ENCODE data around the gene SHISAL2A. TPM values are rescaled to one million over a fixed set of nuclear protein-coding genes. Genes with fewer than 3 reads are reported as not detected.
A peak's percentile ranks its signal among the peaks of the same experiment; 100 is the strongest.

The SHISAL2A gene
- polyA plus RNA-seq, 4 donors, result 0.35 to 0.45 TPM; not detected in 2

DNA sequence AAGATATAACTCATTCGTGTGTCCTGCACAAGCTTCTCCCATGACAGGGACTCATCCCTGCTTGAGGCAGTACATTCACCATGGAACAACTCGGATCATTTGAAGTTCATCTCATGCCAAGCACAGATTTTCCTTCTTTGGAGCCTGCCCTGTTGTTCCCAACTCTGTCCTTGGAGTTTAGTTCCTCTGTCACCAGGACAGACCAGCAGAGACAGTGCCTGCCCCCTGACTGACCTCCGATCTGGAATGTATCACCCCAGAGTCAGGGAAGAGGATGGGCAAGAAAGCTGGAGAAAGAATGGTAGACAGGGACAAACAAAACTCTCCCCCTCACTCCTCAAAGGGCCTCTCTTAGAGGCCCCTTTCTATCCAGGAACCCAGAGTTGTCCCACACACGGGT, 5.0 kb downstream of the SHISAL2A start:
- WGBS, 3 donors, result 76 to 84% (median 77%) methylated on average over 4 of the region's 4 CpGs
- H3K4me3 ChIP-seq (ENCODE audit: low read depth in 1 of 3, low read length in 3 of 3), result no peak overlapping the region
- H3K27me3 ChIP-seq (ENCODE audit: control insufficient read depth in 3 of 3, insufficient read depth in 3 of 3, low read length in 3 of 3), result peaks cover 0 to 17% (median 0%) of the 10 kb centered on the region in 3 donors
- DNase-seq (no peak), FAIRE-seq (no peak)
- no peaks in the 10 kb centered on the region for H3K4me1 ChIP-seq (ENCODE audit: control insufficient read depth in 3 of 3, insufficient read depth in 2 of 3, low read depth in 1 of 3, low read length in 2 of 3)
- H3K9me3 ChIP-seq (ENCODE audit: control insufficient read depth in 2 of 2, insufficient read depth in 1 of 2, low read depth in 1 of 2, low read length in 1 of 2), result peaks cover 0 to 15% of the 10 kb centered on the region in 2 donors
- H3K36me3 ChIP-seq (ENCODE audit: control insufficient read depth in 3 of 3, insufficient read depth in 2 of 3, low read depth in 1 of 3, low read length in 3 of 3), result no peaks in the 10 kb centered on the region
- H3K27ac ChIP-seq (ENCODE audit: low read depth in 1 of 3, low read length in 2 of 3), result peak overlapping the region in 1 of 3 donors; percentile 94

DNA sequence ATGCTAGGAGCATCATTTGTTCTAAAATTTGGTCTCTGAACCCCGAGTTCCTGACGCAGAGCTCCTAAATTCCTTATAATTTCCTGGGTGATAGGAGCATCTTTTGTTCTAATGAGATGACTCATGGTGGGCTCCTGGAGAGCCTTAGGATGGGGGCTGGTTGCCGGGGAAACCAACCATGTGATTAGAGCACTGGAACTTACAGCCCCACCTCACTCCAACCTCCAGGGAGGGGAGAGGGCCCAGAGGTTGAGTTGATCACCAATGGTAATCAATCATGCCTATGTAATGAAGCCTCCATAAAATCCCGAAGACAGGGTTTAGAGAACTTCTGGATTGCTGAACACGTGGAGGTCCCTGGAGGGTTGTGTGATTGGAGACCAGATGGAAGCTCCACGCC, 7.7 kb downstream of the SHISAL2A start:
- no peaks in the 10 kb centered on the region for H3K4me1 ChIP-seq (ENCODE audit: control insufficient read depth in 3 of 3, insufficient read depth in 2 of 3, low read depth in 1 of 3, low read length in 2 of 3)
- no peaks in the 10 kb centered on the region for H3K27me3 ChIP-seq (ENCODE audit: control insufficient read depth in 3 of 3, insufficient read depth in 3 of 3, low read length in 3 of 3)
- H3K27ac ChIP-seq (ENCODE audit: low read depth in 1 of 3, low read length in 2 of 3), result no peak overlapping the region
- H3K4me3 ChIP-seq (ENCODE audit: low read depth in 1 of 3, low read length in 3 of 3), result no peak overlapping the region
- no peak for FAIRE-seq
- H3K9me3 ChIP-seq (ENCODE audit: control insufficient read depth in 2 of 2, insufficient read depth in 1 of 2, low read depth in 1 of 2, low read length in 1 of 2), result no peaks in the 10 kb centered on the region
- WGBS, 3 donors, result 86 to 96% (median 90%) methylated on average over 6 of the region's 6 CpGs
- H3K36me3 ChIP-seq (ENCODE audit: control insufficient read depth in 3 of 3, insufficient read depth in 2 of 3, low read depth in 1 of 3, low read length in 3 of 3), result no peaks in the 10 kb centered on the region
- no peak for DNase-seq

DNA sequence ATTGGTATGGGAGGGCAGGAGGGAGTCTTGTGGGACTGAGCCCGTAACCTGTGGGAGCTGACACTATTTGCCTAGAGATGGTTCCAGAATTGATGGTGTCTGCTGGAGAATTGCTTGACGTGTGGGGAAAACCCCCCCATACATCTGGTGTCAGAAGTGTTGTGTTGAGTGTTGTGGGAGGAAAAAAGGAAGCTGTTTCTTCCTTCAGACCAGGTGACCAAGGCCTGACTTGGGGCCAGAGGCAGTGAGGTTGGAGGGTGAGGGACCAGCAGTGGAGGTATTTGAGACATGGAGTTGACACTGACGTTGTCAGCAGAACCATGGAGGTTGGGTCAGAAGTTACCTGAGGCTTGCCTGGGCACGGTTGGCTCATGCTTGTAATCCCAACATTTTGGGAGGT, 8.3 kb downstream of the SHISAL2A start:
- WGBS, 3 donors, result 87 to 89% (median 87%) methylated on average over 4 of the region's 4 CpGs
- FAIRE-seq (no peak), DNase-seq (no peak)
- H3K27me3 ChIP-seq (ENCODE audit: control insufficient read depth in 3 of 3, insufficient read depth in 3 of 3, low read length in 3 of 3), result no peaks in the 10 kb centered on the region
- H3K4me3 ChIP-seq (ENCODE audit: low read depth in 1 of 3, low read length in 3 of 3), result no peak overlapping the region
- no peak overlapping the region for H3K27ac ChIP-seq (ENCODE audit: low read depth in 1 of 3, low read length in 2 of 3)
- no peaks in the 10 kb centered on the region for H3K36me3 ChIP-seq (ENCODE audit: control insufficient read depth in 3 of 3, insufficient read depth in 2 of 3, low read depth in 1 of 3, low read length in 3 of 3)
- H3K4me1 ChIP-seq (ENCODE audit: control insufficient read depth in 3 of 3, insufficient read depth in 2 of 3, low read depth in 1 of 3, low read length in 2 of 3), result no peaks in the 10 kb centered on the region
- H3K9me3 ChIP-seq (ENCODE audit: control insufficient read depth in 2 of 2, insufficient read depth in 1 of 2, low read depth in 1 of 2, low read length in 1 of 2), result no peaks in the 10 kb centered on the region

DNA sequence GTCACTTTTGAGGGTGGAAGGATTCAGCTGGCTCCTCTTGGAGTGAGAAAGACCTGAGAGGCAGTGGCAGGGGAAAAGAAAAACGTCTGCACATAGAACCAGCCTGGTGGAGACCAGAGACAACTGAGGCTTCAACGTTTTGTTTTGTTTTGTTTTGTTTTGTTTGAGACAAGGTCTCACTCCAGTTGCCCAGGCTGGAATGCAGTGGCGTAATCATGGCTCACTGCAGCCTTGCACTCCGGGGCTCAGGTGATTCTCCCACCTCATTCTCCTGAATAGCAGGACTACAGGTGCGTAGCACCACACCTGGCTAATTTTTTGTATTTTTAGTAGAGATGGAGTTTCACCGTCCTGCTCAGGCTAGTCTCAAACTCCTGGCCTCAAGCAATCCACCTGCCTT, 12.3 kb downstream of the SHISAL2A start:
- H3K4me1 ChIP-seq (ENCODE audit: control insufficient read depth in 3 of 3, insufficient read depth in 2 of 3, low read depth in 1 of 3, low read length in 2 of 3), result no peaks in the 10 kb centered on the region
- no peaks in the 10 kb centered on the region for H3K9me3 ChIP-seq (ENCODE audit: control insufficient read depth in 2 of 2, insufficient read depth in 1 of 2, low read depth in 1 of 2, low read length in 1 of 2)
- DNase-seq (no peak), FAIRE-seq (no peak)
- no peak overlapping the region for H3K4me3 ChIP-seq (ENCODE audit: low read depth in 1 of 3, low read length in 3 of 3)
- H3K36me3 ChIP-seq (ENCODE audit: control insufficient read depth in 3 of 3, insufficient read depth in 2 of 3, low read depth in 1 of 3, low read length in 3 of 3), result no peaks in the 10 kb centered on the region
- no peaks in the 10 kb centered on the region for H3K27me3 ChIP-seq (ENCODE audit: control insufficient read depth in 3 of 3, insufficient read depth in 3 of 3, low read length in 3 of 3)
- 69 to 74% (median 73%) methylated on average over 6 of the region's 6 CpGs for WGBS, 3 donors
- H3K27ac ChIP-seq (ENCODE audit: low read depth in 1 of 3, low read length in 2 of 3), result no peak overlapping the region

DNA sequence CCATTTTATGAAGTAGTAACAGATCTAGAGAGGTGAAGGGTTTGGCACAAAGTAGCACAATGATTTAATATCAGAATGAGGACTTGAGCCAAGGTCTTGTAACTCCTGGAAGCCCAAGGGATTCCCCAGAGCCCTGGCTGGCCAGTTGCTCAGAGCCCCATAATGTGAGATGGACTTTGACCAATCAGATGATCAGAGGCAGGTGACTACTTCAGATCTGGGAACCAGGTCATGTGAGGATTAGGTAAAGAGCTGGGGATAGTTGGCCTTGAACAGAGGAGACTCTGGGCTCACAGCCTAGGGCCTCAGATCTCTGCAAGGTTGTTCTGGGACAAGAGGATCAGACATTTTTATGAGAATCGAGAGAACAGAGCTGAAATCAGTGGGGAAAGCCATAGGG, 18.9 kb downstream of the SHISAL2A start:
- Histone ChIP-seq H3K4me1 (ENCODE audit: control insufficient read depth in 3 of 3, insufficient read depth in 2 of 3, low read depth in 1 of 3, low read length in 2 of 3) (peaks cover 0 to 12% (median 0%) of the 10 kb centered on the region in 3 donors), H3K4me3 (ENCODE audit: low read depth in 1 of 3, low read length in 3 of 3) (no peak overlapping the region), H3K27me3 (ENCODE audit: control insufficient read depth in 3 of 3, insufficient read depth in 3 of 3, low read length in 3 of 3) (no peaks in the 10 kb centered on the region), H3K36me3 (ENCODE audit: control insufficient read depth in 3 of 3, insufficient read depth in 2 of 3, low read depth in 1 of 3, low read length in 3 of 3) (no peaks in the 10 kb centered on the region), H3K9me3 (ENCODE audit: control insufficient read depth in 2 of 2, insufficient read depth in 1 of 2, low read depth in 1 of 2, low read length in 1 of 2) (no peaks in the 10 kb centered on the region), H3K27ac (ENCODE audit: low read depth in 1 of 3, low read length in 2 of 3) (peak overlapping the region in 1 of 3 donors; percentile 31)
- FAIRE-seq (no peak), DNase-seq (peak; percentile 86 to 95)
- 11 to 64% (median 50%) methylated on average over 1 of the region's 1 CpG for WGBS, 3 donors

DNA sequence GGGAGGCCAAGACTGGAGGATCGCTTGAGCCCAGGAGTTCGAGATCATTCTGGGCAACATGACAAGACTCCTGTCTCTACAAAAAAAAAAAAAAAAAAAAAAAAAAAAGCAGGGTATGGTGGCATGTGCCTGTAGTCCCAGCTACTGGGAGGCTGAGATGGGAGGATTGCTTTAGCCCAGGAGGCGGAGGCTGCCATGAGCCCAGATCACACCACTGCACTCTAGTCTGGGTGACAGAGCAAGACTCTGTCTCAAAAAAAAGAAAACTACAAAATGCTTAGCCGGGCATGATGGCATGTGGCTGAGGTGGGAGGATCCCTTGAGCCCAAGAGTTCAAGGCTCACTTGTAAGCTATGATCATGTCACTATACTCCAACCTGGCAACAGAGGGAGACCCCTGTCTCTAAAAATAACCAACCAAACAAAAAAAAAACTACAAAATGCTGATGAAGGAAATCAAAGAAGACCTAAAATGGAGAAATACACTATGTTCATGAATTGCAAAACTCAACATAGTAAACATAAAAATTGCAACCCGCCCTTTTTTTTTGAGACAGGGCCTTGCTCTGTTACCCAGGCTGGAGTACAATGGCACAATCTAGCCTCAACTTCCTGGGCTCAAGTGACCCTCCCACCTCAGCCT, 20.4 kb downstream of the SHISAL2A start:
- H3K27me3 ChIP-seq (ENCODE audit: control insufficient read depth in 3 of 3, insufficient read depth in 3 of 3, low read length in 3 of 3), result no peaks in the 10 kb centered on the region
- FAIRE-seq (no peak), DNase-seq (no peak)
- 96 to 98% (median 98%) methylated on average over 5 of the region's 5 CpGs for WGBS, 3 donors
- H3K4me3 ChIP-seq (ENCODE audit: low read depth in 1 of 3, low read length in 3 of 3), result no peak overlapping the region
- no peaks in the 10 kb centered on the region for H3K9me3 ChIP-seq (ENCODE audit: control insufficient read depth in 2 of 2, insufficient read depth in 1 of 2, low read depth in 1 of 2, low read length in 1 of 2)
- H3K4me1 ChIP-seq (ENCODE audit: control insufficient read depth in 3 of 3, insufficient read depth in 2 of 3, low read depth in 1 of 3, low read length in 2 of 3), result peaks cover 0 to 12% (median 0%) of the 10 kb centered on the region in 3 donors
- no peak overlapping the region for H3K27ac ChIP-seq (ENCODE audit: low read depth in 1 of 3, low read length in 2 of 3)
- no peaks in the 10 kb centered on the region for H3K36me3 ChIP-seq (ENCODE audit: control insufficient read depth in 3 of 3, insufficient read depth in 2 of 3, low read depth in 1 of 3, low read length in 3 of 3)

DNA sequence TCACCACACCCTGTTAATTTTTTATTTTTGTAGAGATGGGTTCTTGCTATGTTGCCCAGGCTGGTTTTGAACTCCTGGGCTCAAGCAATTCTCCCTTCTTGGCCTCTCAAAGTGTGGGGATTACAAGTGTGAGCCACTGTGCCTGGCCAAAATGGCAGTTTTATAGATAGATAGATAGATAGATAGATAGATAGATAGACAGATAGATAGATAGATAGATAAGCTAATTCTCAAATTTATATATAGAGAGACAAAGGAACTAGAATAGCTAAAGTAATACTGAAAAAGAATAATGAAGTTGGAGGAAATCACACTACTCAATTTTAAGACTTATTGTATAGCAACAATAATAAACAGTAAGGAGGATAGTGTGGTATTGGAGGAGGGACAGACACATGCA, 21.1 kb downstream of the SHISAL2A start:
- Histone ChIP-seq H3K27ac (ENCODE audit: low read depth in 1 of 3, low read length in 2 of 3) (no peak overlapping the region), H3K4me1 (ENCODE audit: control insufficient read depth in 3 of 3, insufficient read depth in 2 of 3, low read depth in 1 of 3, low read length in 2 of 3) (peaks cover 0 to 12% (median 0%) of the 10 kb centered on the region in 3 donors), H3K9me3 (ENCODE audit: control insufficient read depth in 2 of 2, insufficient read depth in 1 of 2, low read depth in 1 of 2, low read length in 1 of 2) (no peaks in the 10 kb centered on the region), H3K27me3 (ENCODE audit: control insufficient read depth in 3 of 3, insufficient read depth in 3 of 3, low read length in 3 of 3) (no peaks in the 10 kb centered on the region), H3K4me3 (ENCODE audit: low read depth in 1 of 3, low read length in 3 of 3) (no peak overlapping the region), H3K36me3 (ENCODE audit: control insufficient read depth in 3 of 3, insufficient read depth in 2 of 3, low read depth in 1 of 3, low read length in 3 of 3) (no peaks in the 10 kb centered on the region)
- DNase-seq, result no peak
- no peak for FAIRE-seq

DNA sequence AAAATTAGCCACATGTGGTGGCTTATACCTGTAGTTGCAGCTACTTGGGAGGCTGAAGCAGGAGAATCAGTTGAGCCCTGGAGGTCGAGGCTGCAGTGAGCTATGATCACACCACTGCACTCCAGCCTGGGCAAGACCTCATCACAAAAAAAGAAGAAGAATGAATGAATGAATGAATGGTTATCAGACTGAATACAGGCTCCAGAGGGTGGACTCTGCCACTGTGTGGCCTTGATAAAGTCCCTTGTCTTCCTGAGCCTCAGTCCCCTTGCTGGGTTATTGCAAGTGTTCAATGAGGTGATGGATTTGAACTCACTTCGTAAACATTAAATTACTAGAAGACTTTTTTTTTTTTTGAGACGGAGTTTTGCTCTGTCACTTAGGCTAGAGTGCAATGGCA, 24.7 kb downstream of the SHISAL2A start:
- WGBS, 3 donors, result 89 to 96% (median 93%) methylated on average over 3 of the region's 3 CpGs
- Histone ChIP-seq H3K27me3 (ENCODE audit: control insufficient read depth in 3 of 3, insufficient read depth in 3 of 3, low read length in 3 of 3) (no peaks in the 10 kb centered on the region), H3K4me3 (ENCODE audit: low read depth in 1 of 3, low read length in 3 of 3) (no peak overlapping the region), H3K36me3 (ENCODE audit: control insufficient read depth in 3 of 3, insufficient read depth in 2 of 3, low read depth in 1 of 3, low read length in 3 of 3) (no peaks in the 10 kb centered on the region), H3K4me1 (ENCODE audit: control insufficient read depth in 3 of 3, insufficient read depth in 2 of 3, low read depth in 1 of 3, low read length in 2 of 3) (no peaks in the 10 kb centered on the region), H3K27ac (ENCODE audit: low read depth in 1 of 3, low read length in 2 of 3) (no peak overlapping the region), H3K9me3 (ENCODE audit: control insufficient read depth in 2 of 2, insufficient read depth in 1 of 2, low read depth in 1 of 2, low read length in 1 of 2) (no peaks in the 10 kb centered on the region)
- FAIRE-seq, result no peak
- DNase-seq, result no peak

DNA sequence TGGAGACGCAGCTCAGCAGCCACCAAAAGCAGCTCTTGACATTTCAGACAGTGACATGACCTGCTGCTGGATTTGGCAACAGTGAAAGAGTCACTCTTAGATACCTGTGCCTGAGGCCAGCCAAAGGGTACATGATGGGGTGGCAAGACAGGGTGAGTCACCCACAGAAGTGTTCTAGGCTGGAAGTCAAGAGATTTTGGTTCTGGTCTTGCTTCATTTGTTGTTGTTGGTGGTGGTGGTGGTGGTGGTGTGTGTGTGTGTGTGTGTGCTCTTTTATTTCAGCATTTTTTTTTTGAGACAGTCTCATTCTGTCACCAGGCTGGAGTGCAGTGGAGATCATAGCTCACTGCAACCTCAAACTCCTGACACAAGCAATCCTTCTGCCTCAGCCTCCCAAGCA, 25.8 kb downstream of the SHISAL2A start:
- H3K4me1 ChIP-seq (ENCODE audit: control insufficient read depth in 3 of 3, insufficient read depth in 2 of 3, low read depth in 1 of 3, low read length in 2 of 3), result peaks cover 0 to 3% (median 0%) of the 10 kb centered on the region in 3 donors
- DNase-seq (no peak), FAIRE-seq (no peak)
- no peak overlapping the region for H3K27ac ChIP-seq (ENCODE audit: low read depth in 1 of 3, low read length in 2 of 3)
- H3K9me3 ChIP-seq (ENCODE audit: control insufficient read depth in 2 of 2, insufficient read depth in 1 of 2, low read depth in 1 of 2, low read length in 1 of 2), result no peaks in the 10 kb centered on the region
- no peaks in the 10 kb centered on the region for H3K36me3 ChIP-seq (ENCODE audit: control insufficient read depth in 3 of 3, insufficient read depth in 2 of 3, low read depth in 1 of 3, low read length in 3 of 3)
- H3K4me3 ChIP-seq (ENCODE audit: low read depth in 1 of 3, low read length in 3 of 3), result no peak overlapping the region
- H3K27me3 ChIP-seq (ENCODE audit: control insufficient read depth in 3 of 3, insufficient read depth in 3 of 3, low read length in 3 of 3), result no peaks in the 10 kb centered on the region
- WGBS, 3 donors, result 83 to 100% (median 88%) methylated on average over 1 of the region's 1 CpG

Measured in small intestine (tissue), 7 donors.